ENCODE measurements around the gene AGRN. TPM values are rescaled to one million over a fixed set of nuclear protein-coding genes. Genes with fewer than 3 reads are reported as not detected.

Gene AGRN
- total RNA-seq, 2 donors from 2014 or later: 36.2 to 36.7 TPM

- H3K27ac ChIP-seq: no peak overlapping the region
- H3K36me3 ChIP-seq: no peaks in the 10 kb centered on the region
- H3K27me3 ChIP-seq (replicated peaks; ENCODE audit: insufficient read depth): peaks cover 5% of the 10 kb centered on the region
- no peak for DNase-seq (ENCODE audit: low spot score)
- no peak for TF ChIP-seq CTCF (IDR thresholded peaks at IDR 0.05)
- no peaks in the 10 kb centered on the region for H3K9me3 ChIP-seq
- H3K4me3 ChIP-seq: no peak overlapping the region
- no peak for ATAC-seq (ENCODE audit: insufficient number of reproducible peaks, low FRiP score, low read depth)
- peaks cover 20 to 29% of the 10 kb centered on the region in 2 donors for H3K4me1 ChIP-seq (ENCODE audit: control insufficient read depth in 1 of 2, low read depth in 2 of 2)
These were observed 17.7 kb downstream of the AGRN start for GRCh38 chr1:1037366-1038327.

- H3K27me3 ChIP-seq (replicated peaks; ENCODE audit: insufficient read depth): no peaks in the 10 kb centered on the region
- H3K36me3 ChIP-seq: no peaks in the 10 kb centered on the region
- H3K27ac ChIP-seq: no peak overlapping the region
- no peaks in the 10 kb centered on the region for H3K9me3 ChIP-seq
- no peak for ATAC-seq (ENCODE audit: insufficient number of reproducible peaks, low FRiP score, low read depth)
- peaks cover 13 to 21% of the 10 kb centered on the region in 2 donors for H3K4me1 ChIP-seq (ENCODE audit: control insufficient read depth in 1 of 2, low read depth in 2 of 2)
- no peak for TF ChIP-seq CTCF (IDR thresholded peaks at IDR 0.05)
- no peak for DNase-seq (ENCODE audit: low spot score)
- H3K4me3 ChIP-seq: no peak overlapping the region
These were observed 18.8 kb downstream of the AGRN start for GRCh38 chr1:1038694-1039093.

GRCh38 chr1:1039145-1039910 lies 19.4 kb downstream of the AGRN start:
- no peak for ATAC-seq (ENCODE audit: insufficient number of reproducible peaks, low FRiP score, low read depth)
- no peak overlapping the region for H3K27ac ChIP-seq

DNA sequence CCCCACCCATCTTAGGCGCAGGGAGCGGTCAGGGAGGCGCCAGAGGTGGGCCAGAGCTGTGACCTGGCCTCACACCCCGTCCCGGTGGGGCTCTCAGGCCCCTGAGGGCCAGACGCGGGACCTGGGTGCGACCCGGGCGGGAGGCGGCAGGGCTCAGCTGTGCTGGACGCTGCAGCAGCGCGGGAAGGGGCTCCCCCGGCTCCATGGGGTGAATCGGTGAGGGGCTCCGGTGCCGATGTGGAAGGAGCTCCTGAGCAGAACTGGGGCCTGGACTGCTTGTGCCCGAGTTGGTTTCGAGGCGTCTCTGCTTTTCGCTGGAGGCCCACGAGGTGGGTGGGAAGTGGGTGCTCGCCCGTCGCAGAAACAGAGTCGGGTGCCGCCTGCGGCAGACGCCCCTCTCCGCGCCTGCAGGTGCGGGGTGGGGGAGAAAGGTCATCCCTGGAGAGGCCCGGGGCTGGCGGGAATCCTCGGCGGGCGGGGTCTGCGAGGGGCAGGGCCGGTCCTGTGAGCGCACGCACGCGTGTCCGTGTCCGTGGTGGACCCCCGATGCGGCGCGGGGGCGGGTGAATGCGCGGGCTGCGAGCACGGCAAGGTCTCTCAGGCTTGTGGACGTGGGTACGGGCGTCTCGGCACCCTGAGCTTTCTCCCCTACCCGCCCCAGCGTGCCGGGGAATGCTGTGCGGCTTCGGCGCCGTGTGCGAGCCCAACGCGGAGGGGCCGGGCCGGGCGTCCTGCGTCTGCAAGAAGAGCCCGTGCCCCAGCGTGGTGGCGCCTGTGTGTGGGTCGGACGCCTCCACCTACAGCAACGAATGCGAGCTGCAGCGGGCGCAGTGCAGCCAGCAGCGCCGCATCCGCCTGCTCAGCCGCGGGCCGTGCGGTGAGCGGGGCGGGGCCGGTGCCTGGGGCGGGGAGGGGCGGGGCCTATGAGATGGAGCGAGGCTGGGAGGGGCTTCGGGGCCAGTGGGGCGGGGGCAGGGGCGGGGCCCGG lies 20.4 kb downstream of the AGRN start:
- Histone ChIP-seq H3K4me1 (ENCODE audit: control insufficient read depth in 1 of 2, low read depth in 2 of 2) (peaks cover 10 to 14% of the 10 kb centered on the region in 2 donors), H3K4me3 (peak overlapping the region; percentile 76), H3K9me3 (no peaks in the 10 kb centered on the region), H3K36me3 (no peaks in the 10 kb centered on the region), H3K27ac (no peak overlapping the region), H3K27me3 (replicated peaks; ENCODE audit: insufficient read depth) (no peaks in the 10 kb centered on the region)
- DNase-seq (ENCODE audit: low spot score): no peak
- peak; percentile 48 for ATAC-seq (ENCODE audit: insufficient number of reproducible peaks, low FRiP score, low read depth)
- no peak for TF ChIP-seq CTCF (IDR thresholded peaks at IDR 0.05)

More at GRCh38 chr1:1039145-1039910, 19.4 kb downstream of the AGRN start:
- no peaks in the 10 kb centered on the region for H3K36me3 ChIP-seq
- DNase-seq (ENCODE audit: low spot score): no peak
- H3K4me1 ChIP-seq (ENCODE audit: control insufficient read depth in 1 of 2, low read depth in 2 of 2): peaks cover 10 to 15% of the 10 kb centered on the region in 2 donors
- no peaks in the 10 kb centered on the region for H3K27me3 ChIP-seq (replicated peaks; ENCODE audit: insufficient read depth)
- H3K9me3 ChIP-seq: no peaks in the 10 kb centered on the region
- no peak for TF ChIP-seq CTCF (IDR thresholded peaks at IDR 0.05)
- H3K4me3 ChIP-seq: no peak overlapping the region

All from thoracic aorta (tissue), 2 donors.